ENCODE results near the gene ERGIC1.
"Not testable (repeated sequence)": the region's sequence is repeated elsewhere in the genome, so short reads cannot be mapped to it uniquely, and the experiment has no call there.

ERGIC1 gene

GRCh38 chr5:172830275-172830799 is 3.7 kb upstream of the ERGIC1 start:
- DNase-seq (ENCODE audit: low spot score), result no peak

- DNase-seq (ENCODE audit: low spot score), result no peak
Observed at GRCh38 chr5:172830876-172831662, 3.0 kb upstream of the ERGIC1 start.

- DNase-seq (ENCODE audit: low spot score), result no peak
Observed at GRCh38 chr5:172832383-172833315, 1.4 kb upstream of the ERGIC1 start.

- DNase-seq (ENCODE audit: low spot score), result no peak
Observed at GRCh38 chr5:172833372-172833685, 722 bp upstream of the ERGIC1 start.

GRCh38 chr5:172834415-172835289 is 601 bp downstream of the ERGIC1 start:
- DNase-seq (ENCODE audit: low spot score), result no peak

GRCh38 chr5:172835290-172835993 is 1.4 kb downstream of the ERGIC1 start:
- DNase-seq (ENCODE audit: low spot score), result no peak

- no peak for DNase-seq (ENCODE audit: low spot score)
Observed at GRCh38 chr5:172835994-172836356, 1.9 kb downstream of the ERGIC1 start.

GRCh38 chr5:172837640-172838039 is 3.6 kb downstream of the ERGIC1 start:
- DNase-seq (ENCODE audit: low spot score), result peak; percentile 65

GRCh38 chr5:172838151-172838875 is 4.3 kb downstream of the ERGIC1 start:
- DNase-seq (ENCODE audit: low spot score), result no peak

GRCh38 chr5:172839669-172840431 is 5.8 kb downstream of the ERGIC1 start:
- DNase-seq (ENCODE audit: low spot score), result no peak

GRCh38 chr5:172840432-172841154 is 6.5 kb downstream of the ERGIC1 start:
- DNase-seq (ENCODE audit: low spot score), result no peak

- no peak for DNase-seq (ENCODE audit: low spot score)
Observed at GRCh38 chr5:172841256-172841655, 7.2 kb downstream of the ERGIC1 start.

GRCh38 chr5:172843825-172844576 is 9.9 kb downstream of the ERGIC1 start:
- DNase-seq (ENCODE audit: low spot score), result no peak

- DNase-seq (ENCODE audit: low spot score), result no peak
Observed at GRCh38 chr5:172844577-172844838, 10.5 kb downstream of the ERGIC1 start.

- DNase-seq (ENCODE audit: low spot score), result no peak
Observed at GRCh38 chr5:172845154-172845553, 11.1 kb downstream of the ERGIC1 start.

- no peak for DNase-seq (ENCODE audit: low spot score)
Observed at GRCh38 chr5:172845576-172845975, 11.5 kb downstream of the ERGIC1 start.

- DNase-seq (ENCODE audit: low spot score), result no peak
Observed at GRCh38 chr5:172846249-172846648, 12.2 kb downstream of the ERGIC1 start.

- no peak for DNase-seq (ENCODE audit: low spot score)
Observed at GRCh38 chr5:172846677-172847076, 12.6 kb downstream of the ERGIC1 start.

GRCh38 chr5:172847584-172847983 is 13.5 kb downstream of the ERGIC1 start:
- not testable (repeated sequence) for DNase-seq (ENCODE audit: low spot score)

Data from CD4-positive, alpha-beta T cell treated with Interleukin-6 at 100 ng/mL for 8 hours (primary cell).